Transverse colon (tissue), 4 donors: ENCODE data around the gene HOXD11. TPM values are rescaled to one million over a fixed set of nuclear protein-coding genes. Genes with fewer than 3 reads are reported as not detected.

Experiments
- DNase-seq: peaks from one replicate; pipeline ENCODE4 v3.0.0-alpha.2; 2019
- H3K27ac ChIP-seq, 4 donors: fragments of 200-600 bp; sonication (generic); 2 replicates each; pipeline ENCODE4 v1.5.1; 2016 to 2018; ENCODE audit warnings: inconsistent platforms in 4 of 4
- H3K27me3 ChIP-seq: fragments of 200-600 bp; sonication (generic); 2 replicates; pipeline ENCODE4 v1.5.1; 2017; ENCODE audit warnings: inconsistent platforms
- H3K36me3 ChIP-seq, 4 donors: fragments of 200-600 bp; sonication (generic); 2 replicates each; pipeline ENCODE4 v1.5.1; 2017 to 2019; ENCODE audit warnings: inconsistent platforms in 4 of 4
- H3K4me1 ChIP-seq, 4 donors: fragments of 200-600 bp; sonication (generic); 2 replicates each; pipeline ENCODE4 v1.5.1; 2017 to 2020; ENCODE audit warnings: inconsistent platforms in 4 of 4
- H3K4me3 ChIP-seq, 4 donors: fragments of 200-600 bp; sonication (generic); 1 replicate in 1 of 4; 2 replicates in 3 of 4; pipeline versions ENCODE4 v1.5.1 to v1.6.1; 2017 to 2019; ENCODE audit warnings: inconsistent platforms in 4 of 4
- H3K9me3 ChIP-seq, 2 donors: fragments of 200-600 bp; sonication (generic); 2 replicates each; pipeline ENCODE4 v1.5.1; 2017 to 2019; ENCODE audit warnings: inconsistent platforms in 2 of 2
- EP300 ChIP-seq: sonication (generic); formaldehyde crosslinking; IDR thresholded peaks from one replicate; pipeline ENCODE4 v1.6.1; 2017; ENCODE audit warnings: antibody characterized with exemption, low read depth
- POLR2A ChIP-seq: fragments of 450-650 bp; IDR thresholded peaks from one replicate; pipeline ENCODE4 v1.6.1; 2016; ENCODE audit warnings: antibody characterized with exemption, mild to moderate bottlenecking, moderate library complexity
- POLR2AphosphoS5 ChIP-seq, 3 donors: sonication (generic); formaldehyde crosslinking; IDR thresholded peaks; one replicate each; pipeline ENCODE4 v1.6.1; 2016; ENCODE audit warnings: antibody characterized with exemption in 3 of 3
- WGBS, 2 donors: methylation state at CpG; one replicate each; pipeline ENCODE4 v1.1.5; 2018; ENCODE audit warnings: low coverage in 1 of 2; 5-methylcytosine and 5-hydroxymethylcytosine counted together
- in situ Hi-C, 4 donors: fragments of 200-750 bp; cut with MboI; loops; one replicate each; pipeline versions ENCODE4 v1.15.0 to v1.15.1; 2017; ENCODE audit warnings: low sequenced_read_pairs in 3 of 4, low pct_ligation_motif_present in 1 of 4, low pct_unique_long_range_greater_than_20kb in 1 of 4
- intact Hi-C: fragments of 100-400 bp; cut with DNase I; formaldehyde crosslinking; loops from one replicate; pipeline ENCODE4 v1.15.1; 2023; ENCODE audit warnings: low total_unique reads
- total RNA-seq, 4 donors: library from RNA; depleted of rRNA; stranded (reverse); fragments of >200 nt; gene quantifications; one replicate each; pipeline ENCODE4 v1.1.0, GENCODE V29; 2016
- TF ChIP-seq, protein P1 (sequence below), 5 experiments: fragments of 200-600 bp in 3 of 5; fragments of 450-650 bp in 2 of 5; sonication (generic) in 3 of 5; IDR thresholded peaks; 1 replicate in 2 of 5; 2 replicates in 3 of 5; pipeline ENCODE4 v1.5.1; 2016 to 2017; ENCODE audit warnings: antibody characterized with exemption in 5 of 5, inconsistent platforms in 3 of 5, mild to moderate bottlenecking in 2 of 5, moderate library complexity in 1 of 5

The HOXD11 gene
- total RNA-seq, 4 donors from 2014 or later = 0.41 to 13.5 (median 4.4) TPM

DNA sequence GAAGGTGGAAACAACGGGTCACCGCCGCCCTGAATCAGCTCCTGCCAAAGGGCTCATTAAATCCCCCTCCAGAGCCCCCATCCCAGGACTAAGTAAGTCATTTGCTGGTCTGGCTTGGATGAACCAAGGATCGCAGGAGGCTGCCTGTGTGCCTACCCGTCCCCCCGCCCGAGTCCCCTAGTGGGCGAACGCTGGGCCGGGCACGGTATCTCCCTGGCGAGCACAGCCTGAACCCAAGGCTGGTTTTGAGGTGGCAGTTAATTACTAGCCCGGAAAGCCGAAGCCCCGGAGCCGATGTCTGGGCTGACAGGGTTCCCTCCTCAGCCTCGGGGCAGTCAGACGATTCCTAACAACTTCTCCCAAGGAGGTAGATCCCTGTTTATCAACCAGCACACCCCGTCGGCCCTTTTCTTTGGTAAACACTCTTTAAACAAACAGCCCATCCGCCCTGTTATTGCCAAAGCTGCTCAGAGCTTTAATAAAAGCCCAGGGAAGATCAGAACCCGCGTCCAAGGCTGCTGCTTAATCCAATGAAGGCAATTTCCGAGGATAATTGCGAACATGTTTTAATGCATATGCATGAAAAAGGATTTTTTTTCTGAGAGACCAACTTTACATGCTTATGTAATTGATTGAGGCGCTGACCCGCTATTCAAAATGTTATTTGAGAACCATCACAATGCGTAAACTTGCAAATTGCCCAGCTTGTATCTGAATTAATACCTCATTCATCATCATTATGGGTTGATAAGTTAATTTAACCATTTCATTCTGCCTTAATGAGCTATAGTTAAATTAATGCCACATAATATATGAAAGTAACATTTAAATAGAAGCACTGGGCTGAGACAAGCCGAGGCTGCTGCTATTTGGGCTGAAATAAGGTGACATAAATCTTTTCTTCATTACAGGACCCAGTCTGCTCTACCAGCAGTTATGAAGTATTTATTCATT, 33.9 kb upstream of the HOXD11 start:
- 11 to 12% methylated on average over 8 to 29 of the region's 29 CpGs for WGBS, 2 donors
- H3K4me3 ChIP-seq = no peak overlapping the region
- in situ Hi-C loops (loop anchor here in 2 of 4 donors (10.0 kb wide), 2 partner anchors 388 to 708 kb away; no protein-coding TSS in a partner anchor), intact Hi-C loops (no loop called here)
- H3K36me3 ChIP-seq = no peaks in the 10 kb centered on the region
- H3K9me3 ChIP-seq = no peaks in the 10 kb centered on the region
- no peak overlapping the region for H3K27ac ChIP-seq
- DNase-seq = no peak
- H3K4me1 ChIP-seq = peaks cover under 1 to 5% (median 4%) of the 10 kb centered on the region in 4 donors
- TF ChIP-seq EP300 = no peak
- TF ChIP-seq POLR2AphosphoS5 (IDR thresholded peaks at IDR 0.05) = no peak
- no peak for TF ChIP-seq POLR2A
- TF ChIP-seq, protein P1, sequence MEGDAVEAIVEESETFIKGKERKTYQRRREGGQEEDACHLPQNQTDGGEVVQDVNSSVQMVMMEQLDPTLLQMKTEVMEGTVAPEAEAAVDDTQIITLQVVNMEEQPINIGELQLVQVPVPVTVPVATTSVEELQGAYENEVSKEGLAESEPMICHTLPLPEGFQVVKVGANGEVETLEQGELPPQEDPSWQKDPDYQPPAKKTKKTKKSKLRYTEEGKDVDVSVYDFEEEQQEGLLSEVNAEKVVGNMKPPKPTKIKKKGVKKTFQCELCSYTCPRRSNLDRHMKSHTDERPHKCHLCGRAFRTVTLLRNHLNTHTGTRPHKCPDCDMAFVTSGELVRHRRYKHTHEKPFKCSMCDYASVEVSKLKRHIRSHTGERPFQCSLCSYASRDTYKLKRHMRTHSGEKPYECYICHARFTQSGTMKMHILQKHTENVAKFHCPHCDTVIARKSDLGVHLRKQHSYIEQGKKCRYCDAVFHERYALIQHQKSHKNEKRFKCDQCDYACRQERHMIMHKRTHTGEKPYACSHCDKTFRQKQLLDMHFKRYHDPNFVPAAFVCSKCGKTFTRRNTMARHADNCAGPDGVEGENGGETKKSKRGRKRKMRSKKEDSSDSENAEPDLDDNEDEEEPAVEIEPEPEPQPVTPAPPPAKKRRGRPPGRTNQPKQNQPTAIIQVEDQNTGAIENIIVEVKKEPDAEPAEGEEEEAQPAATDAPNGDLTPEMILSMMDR (IDR thresholded peaks at IDR 0.05) = no peak
- H3K27me3 ChIP-seq = peaks cover 100% of the 10 kb centered on the region

GRCh38 chr2:176074919-176075425, 32.1 kb upstream of the HOXD11 start:
- H3K27ac ChIP-seq = no peak overlapping the region
- intact Hi-C loops (no loop called here), in situ Hi-C loops (loop anchor here in 3 of 4 donors (10.0 to 25.0 kb wide), 4 partner anchors 388 to 713 kb away; no protein-coding TSS in a partner anchor)
- TF ChIP-seq POLR2AphosphoS5 (IDR thresholded peaks at IDR 0.05) (no peak), POLR2A (no peak), EP300 (no peak)
- TF ChIP-seq, protein P1 (IDR thresholded peaks at IDR 0.05) = no peak
- peaks cover 100% of the 10 kb centered on the region for H3K27me3 ChIP-seq
- no peak for DNase-seq
- 22 to 37% methylated on average over 5 to 7 of the region's 7 CpGs for WGBS, 2 donors
- no peaks in the 10 kb centered on the region for H3K9me3 ChIP-seq
- peaks cover 6 to 11% (median 9%) of the 10 kb centered on the region in 4 donors for H3K4me1 ChIP-seq
- H3K36me3 ChIP-seq = no peaks in the 10 kb centered on the region
- H3K4me3 ChIP-seq = no peak overlapping the region

- TF ChIP-seq POLR2A (no peak), EP300 (no peak), POLR2AphosphoS5 (IDR thresholded peaks at IDR 0.05) (no peak)
- TF ChIP-seq, protein P1 (IDR thresholded peaks at IDR 0.05) = no peak
- WGBS, 2 donors = 16 to 18% methylated on average over 15 of the region's 15 CpGs
- Histone ChIP-seq H3K4me1 (peaks cover 6 to 13% (median 12%) of the 10 kb centered on the region in 4 donors), H3K27me3 (peaks cover 99% of the 10 kb centered on the region), H3K27ac (no peak overlapping the region), H3K4me3 (no peak overlapping the region), H3K36me3 (no peaks in the 10 kb centered on the region), H3K9me3 (no peaks in the 10 kb centered on the region)
- in situ Hi-C loops (loop anchor here in 3 of 4 donors (10.0 to 25.0 kb wide), 4 partner anchors 388 to 713 kb away; no protein-coding TSS in a partner anchor), intact Hi-C loops (no loop called here)
- DNase-seq = no peak
Measured at GRCh38 chr2:176075481-176075880, 31.6 kb upstream of the HOXD11 start.

GRCh38 chr2:176076063-176076462, 31.0 kb upstream of the HOXD11 start:
- TF ChIP-seq POLR2AphosphoS5 (IDR thresholded peaks at IDR 0.05) (no peak), POLR2A (no peak), EP300 (no peak)
- TF ChIP-seq, protein P1 (IDR thresholded peaks at IDR 0.05) = no peak
- H3K27me3 ChIP-seq = peaks cover 99% of the 10 kb centered on the region
- H3K9me3 ChIP-seq = no peaks in the 10 kb centered on the region
- in situ Hi-C loops = loop anchor here in 3 of 4 donors (10.0 to 25.0 kb wide), 4 partner anchors 389 to 714 kb away; no protein-coding TSS in a partner anchor
- 20 to 24% methylated on average over 7 of the region's 7 CpGs for WGBS, 2 donors
- DNase-seq = no peak
- peaks cover 6 to 17% (median 17%) of the 10 kb centered on the region in 4 donors for H3K4me1 ChIP-seq
- intact Hi-C loops = no loop called here
- H3K36me3 ChIP-seq = no peaks in the 10 kb centered on the region
- no peak overlapping the region for H3K27ac ChIP-seq
- no peak overlapping the region for H3K4me3 ChIP-seq
